H1 (cell line): ENCODE measurements around the gene CCDC120. TPM values are rescaled to one million over a fixed set of nuclear protein-coding genes. Genes with fewer than 3 reads are reported as not detected.

Source experiments
- CTCF ChIA-PET: fragments of 300-600 bp; sonication (Branson Sonifier 250); formaldehyde crosslinking; loops from one replicate; lab custom pipeline; 2021; ENCODE audit not compliant: partially characterized antibody; lab: Charles Lee
- POLR2A ChIA-PET: fragments of 300-600 bp; sonication (Branson Sonifier 250); formaldehyde crosslinking; loops from one replicate; lab custom pipeline; 2021; ENCODE audit warnings: inconsistent platforms; ENCODE audit not compliant: partially characterized antibody; lab: Charles Lee
- DNase-seq, 2 experiments: peaks; one replicate each; pipeline versions ENCODE4 v3.0.0 to v3.0.0-alpha.2; 2010 to 2022; ENCODE audit warnings: low spot score in 2 of 2, low read depth in 1 of 2, mixed read lengths in 1 of 2
- FAIRE-seq: peaks from 2 replicates; lab custom pipeline; 2011; peaks lifted over from hg19 to GRCh38; lab: Jason Lieb, UNC
- H2AFZ ChIP-seq: 2 replicates; pipeline ENCODE4 v1.8.1; 2012; ENCODE audit warnings: low read length, inconsistent platforms
- H2AK5ac ChIP-seq: 2 replicates; pipeline ENCODE4 v1.6.1; 2013; ENCODE audit warnings: low read depth, low read length
- H2BK120ac ChIP-seq: replicated peaks from 2 replicates; pipeline ENCODE3; 2013; ENCODE audit warnings: low read depth, low read length, inconsistent platforms
- H2BK12ac ChIP-seq: 2 replicates; pipeline ENCODE4 v1.6.1; 2013; ENCODE audit warnings: low read depth, low read length
- H2BK15ac ChIP-seq: 2 replicates; pipeline ENCODE4 v1.6.1; 2013; ENCODE audit warnings: low read length
- H2BK20ac ChIP-seq: 2 replicates; pipeline ENCODE4 v1.6.1; 2013; ENCODE audit warnings: low read length
- H2BK5ac ChIP-seq: 2 replicates; pipeline ENCODE4 v1.6.1; 2013; ENCODE audit warnings: low read depth, low read length
- H3K14ac ChIP-seq: 2 replicates; pipeline ENCODE4 v1.6.1; 2013; ENCODE audit warnings: inconsistent platforms; ENCODE audit not compliant: insufficient read length
- H3K18ac ChIP-seq: 2 replicates; pipeline ENCODE4 v1.6.1; 2013; ENCODE audit warnings: low read length; ENCODE audit errors: extremely low read depth
- H3K23ac ChIP-seq: 2 replicates; pipeline ENCODE4 v1.6.1; 2013; ENCODE audit warnings: inconsistent platforms; ENCODE audit not compliant: insufficient read length
- H3K23me2 ChIP-seq: 2 replicates; pipeline ENCODE4 v1.6.1; 2013; ENCODE audit warnings: low read depth, low read length
- H3K27ac ChIP-seq: 2 replicates; pipeline ENCODE4 v1.6.1; 2011; ENCODE audit warnings: low read depth, low read length, inconsistent platforms
- H3K27me3 ChIP-seq, 4 experiments: replicated peaks in 1 of 4; 1 replicate in 1 of 4; 2 replicates in 3 of 4; pipeline versions ENCODE4 v1.6.1 to v1.8.1; 2011 to 2013; ENCODE audit warnings: low read length in 3 of 4, mild to moderate bottlenecking in 3 of 4, inconsistent platforms in 2 of 4, mixed read lengths in 2 of 4, moderate library complexity in 1 of 4; ENCODE audit not compliant: control insufficient read depth in 3 of 4, insufficient read depth in 3 of 4; ENCODE audit errors: extremely low read depth in 1 of 4
- H3K36me3 ChIP-seq, 4 experiments: 2 replicates each; pipeline versions ENCODE4 v1.6.1 to v1.8.1; 2011 to 2013; ENCODE audit warnings: mild to moderate bottlenecking in 4 of 4, low read length in 3 of 4, moderate library complexity in 2 of 4, control low read depth in 1 of 4, inconsistent platforms in 1 of 4; ENCODE audit not compliant: insufficient read depth in 4 of 4, control insufficient read depth in 2 of 4
- H3K4ac ChIP-seq: replicated peaks from 2 replicates; pipeline ENCODE3; 2013; ENCODE audit warnings: low read length, low read depth, mixed read lengths, inconsistent platforms; ENCODE audit not compliant: insufficient read length
- H3K4me1 ChIP-seq, 4 experiments: replicated peaks in 1 of 4; 1 replicate in 1 of 4; 2 replicates in 3 of 4; pipeline versions ENCODE4 v1.6.1 to v1.8.1; 2011 to 2013; ENCODE audit warnings: low read length in 3 of 4, inconsistent platforms in 2 of 4, mixed read lengths in 1 of 4; ENCODE audit not compliant: insufficient read depth in 4 of 4, control insufficient read depth in 3 of 4
- H3K4me2 ChIP-seq, 2 experiments: 2 replicates each; pipeline versions ENCODE4 v1.6.1 to v1.8.1; 2011 to 2013; ENCODE audit warnings: low read depth in 2 of 2, low read length in 2 of 2, control low read depth in 1 of 2, inconsistent platforms in 1 of 2, mild to moderate bottlenecking in 1 of 2; ENCODE audit not compliant: insufficient read depth in 1 of 2
- H3K4me3 ChIP-seq, 4 experiments: fragments of 200-600, 300-600 bp in 1 of 4; sonication (generic), shearing (Covaris generic), sonication (Bioruptor Twin) in 1 of 4; 2 replicates each; pipeline versions ENCODE4 v1.5.1 to v1.8.1; 2011 to 2016; ENCODE audit warnings: low read length in 4 of 4, low read depth in 3 of 4, control low read depth in 2 of 4, inconsistent platforms in 2 of 4, mild to moderate bottlenecking in 2 of 4, mixed read lengths in 1 of 4, moderate library complexity in 1 of 4; ENCODE audit not compliant: insufficient read depth in 2 of 4; ENCODE audit errors: extremely low read depth in 1 of 4
- H3K56ac ChIP-seq: replicated peaks from 2 replicates; pipeline ENCODE3; 2013; ENCODE audit warnings: low read depth, mild to moderate bottlenecking, mixed read lengths, low read length, inconsistent platforms; ENCODE audit not compliant: insufficient read length
- H3K79me1 ChIP-seq: 2 replicates; pipeline ENCODE4 v1.6.1; 2013; ENCODE audit warnings: low read depth, low read length, control low read depth
- H3K79me2 ChIP-seq, 2 experiments: 2 replicates each; pipeline versions ENCODE4 v1.6.1 to v1.8.1; 2012 to 2013; ENCODE audit warnings: low read length in 2 of 2, mild to moderate bottlenecking in 2 of 2, inconsistent platforms in 1 of 2; ENCODE audit not compliant: insufficient read depth in 2 of 2, control insufficient read depth in 1 of 2
- H3K9ac ChIP-seq, 4 experiments: replicated peaks in 1 of 4; 1 replicate in 1 of 4; 2 replicates in 3 of 4; pipeline versions ENCODE4 v1.6.1 to v1.8.1; 2011 to 2013; ENCODE audit warnings: low read depth in 3 of 4, low read length in 3 of 4, control low read depth in 2 of 4, mild to moderate bottlenecking in 2 of 4, moderate library complexity in 2 of 4, inconsistent platforms in 1 of 4; ENCODE audit errors: extremely low read depth in 1 of 4
- H3K9me3 ChIP-seq, 2 experiments: 2 replicates each; pipeline versions ENCODE4 v1.6.1 to v1.8.1; 2012 to 2013; ENCODE audit warnings: mild to moderate bottlenecking in 2 of 2, moderate library complexity in 2 of 2, control low read depth in 1 of 2, inconsistent platforms in 1 of 2, low read depth in 1 of 2, low read length in 1 of 2, mixed read lengths in 1 of 2; ENCODE audit not compliant: insufficient read depth in 2 of 2
- H4K20me1 ChIP-seq, 2 experiments: replicated peaks in 1 of 2; 2 replicates each; pipeline versions ENCODE3 to v1.8.1; 2011 to 2013; ENCODE audit warnings: inconsistent platforms in 2 of 2, low read length in 2 of 2, mild to moderate bottlenecking in 1 of 2; ENCODE audit not compliant: insufficient read depth in 2 of 2, control insufficient read depth in 1 of 2
- H4K5ac ChIP-seq: 2 replicates; pipeline ENCODE4 v1.6.1; 2013; ENCODE audit warnings: low read length, low read depth, mixed read lengths, inconsistent platforms; ENCODE audit not compliant: insufficient read length
- H4K8ac ChIP-seq: 2 replicates; pipeline ENCODE4 v1.8.0; 2013; ENCODE audit warnings: mild to moderate bottlenecking, moderate library complexity, low read length, inconsistent platforms; ENCODE audit not compliant: insufficient read depth; ENCODE audit errors: extremely low read depth
- H4K91ac ChIP-seq: replicated peaks from 2 replicates; pipeline ENCODE3; 2013; ENCODE audit warnings: low read length, mixed read lengths, inconsistent platforms; ENCODE audit not compliant: insufficient read length
- BCL11A ChIP-seq, 2 experiments: IDR thresholded peaks; one replicate each; pipeline ENCODE4 v1.6.1; 2011; ENCODE audit warnings: low read depth in 2 of 2, low read length in 2 of 2, mild to moderate bottlenecking in 2 of 2
- TBP ChIP-seq: IDR thresholded peaks from 2 replicates; pipeline ENCODE4 v1.6.1; 2011; ENCODE audit warnings: low read depth, low read length, improper control_type of control experiment
- WGBS, 2 experiments: shearing (Covaris generic) in 1 of 2; methylation state at CpG; one replicate each; pipeline versions ENCODE4 v1.1.6 to v1.1.7; 2013 to 2015; ENCODE audit warnings: low lambda C conversion rate in 2 of 2, mixed read lengths in 2 of 2, inconsistent platforms in 1 of 2, low coverage in 1 of 2, missing lambda C conversion rate in 1 of 2; ENCODE audit not compliant: insufficient replicate concordance in 2 of 2, insufficient coverage in 1 of 2, insufficient read length in 1 of 2; ENCODE audit errors: extremely low coverage in 1 of 2, missing lambda C conversion rate in 1 of 2; 5-methylcytosine and 5-hydroxymethylcytosine counted together
- polyA plus RNA-seq, 7 experiments: library from polyadenylated mRNA; depleted of rRNA in 3 of 7; stranded (reverse) in 5 of 7; unstranded in 2 of 7; fragments of >200 nt in 5 of 7; fragments of 200-250 nt in 2 of 7; gene quantifications; 1 replicate in 5 of 7; 2 replicates in 1 of 7; 4 replicates in 1 of 7; pipeline versions ENCODE4 v1.2.1 to v1.2.3, GENCODE V29; 2011 to 2013; ENCODE audit warnings: missing spikeins in 2 of 7, mixed read lengths in 2 of 7
- total RNA-seq: library from RNA; stranded (reverse); fragmentation: NEBNext Ultra II Directional; extraction: Animal tissue kit (Norgen Biotek cat#: 25700); gene quantifications from 2 replicates; pipeline ENCODE4 v1.2.1, GENCODE V29; 2021

Gene CCDC120
- total and polyA plus RNA-seq, 2 of the 8 experiments (the other 6 are each of a cell fraction or from before 2014, with no cell fraction given), result 4.9 to 11.9 TPM

DNA sequence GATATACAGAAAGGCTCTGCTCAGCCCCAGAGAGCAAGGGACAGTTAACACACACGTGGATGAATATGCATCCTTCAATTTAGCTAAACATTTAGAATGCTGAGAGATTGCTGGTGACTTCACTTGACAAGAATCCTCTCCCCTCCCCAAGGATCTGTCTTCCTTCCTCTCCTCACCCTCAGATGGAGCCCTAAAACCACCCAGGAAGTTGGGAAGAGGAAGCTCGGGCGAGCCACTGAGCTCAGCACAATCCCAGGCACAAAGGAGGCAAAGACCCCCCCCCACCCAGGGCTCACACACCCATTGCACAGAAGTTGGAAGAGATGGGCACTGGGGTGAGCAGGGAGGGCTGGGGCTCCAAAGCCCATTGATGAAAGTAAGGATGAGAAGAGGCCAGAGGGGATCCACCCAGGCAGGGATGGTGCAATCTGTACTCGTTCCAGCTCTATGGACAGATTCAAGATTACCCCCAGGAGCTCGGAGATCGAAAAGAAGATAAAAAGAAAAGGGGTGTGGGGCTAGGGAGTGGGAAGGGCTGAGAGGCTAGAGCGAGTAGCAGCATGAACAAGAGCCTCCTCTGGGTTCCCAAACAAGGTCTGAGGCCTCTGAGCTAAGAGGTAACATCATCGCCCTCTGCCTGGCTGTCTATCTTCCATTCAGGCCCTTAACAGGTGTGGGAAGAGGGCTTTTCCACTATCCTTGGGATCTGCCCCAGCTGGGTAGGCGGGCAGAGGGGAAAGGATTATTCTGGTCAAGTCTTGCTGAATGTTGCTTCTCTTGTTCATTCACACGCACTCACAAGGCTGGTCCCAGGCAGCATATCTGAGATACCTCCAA lies 16.8 kb upstream of the CCDC120 start:
- Histone ChIP-seq H2AFZ (no peak overlapping the region), H2BK20ac (no peak overlapping the region), H2BK5ac (peak overlapping the region; percentile 85), H3K27ac (peak overlapping the region; percentile 81), H3K23ac (no peak overlapping the region), H2BK120ac (peak overlapping the region; percentile 67), H3K36me3 (peaks cover 9 to 26% (median 19%) of the 10 kb centered on the region in 4 experiments; a peak in 6 of 8 replicates), H4K20me1 (no peaks in the 10 kb centered on the region), H3K79me1 (no peaks in the 10 kb centered on the region), H2AK5ac (no peak overlapping the region), H4K5ac (peak overlapping the region; percentile 64), H3K18ac (peak overlapping the region; percentile 60), H3K4me2 (peak overlapping the region; percentile 67 to 75), H3K4ac (no peak overlapping the region), H2BK12ac (0 out of 2 replicates have a peak overlapping the region, but pooled peaks have one; percentile 60), H3K14ac (no peak overlapping the region), H2BK15ac (peak overlapping the region; percentile 81; the same call in 1 of the 2 replicates), H4K91ac (peak overlapping the region; percentile 66), H3K9ac (peak overlapping the region in 3 of 4 experiments; percentile 54 to 82 (median 68); a peak in 6 of 7 replicates), H3K9me3 (no peaks in the 10 kb centered on the region), H3K4me1 (peaks cover 6 to 13% (median 7%) of the 10 kb centered on the region in 4 experiments), H3K56ac (peak overlapping the region; percentile 70), H3K23me2 (peaks cover 2% of the 10 kb centered on the region; the same call in 1 of the 2 replicates), H4K8ac (no peak overlapping the region)
- POLR2A ChIA-PET, result interaction anchor here (0.5 to 3.8 kb wide), 16 partner anchors 11 to 382 kb away, joined by 3 to 24 read pairs (median 4); partner anchors contain the start of genes CCDC120, GRIPAP1, KCND1 and PQBP1
- DNase-seq (no peak), FAIRE-seq (peak; percentile 73)
- WGBS, 2 experiments, result 1% methylated on average over 10 of the region's 10 CpGs; no CpG with 5 or more reads in 1 of the 2 experiments
- TF ChIP-seq BCL11A (IDR thresholded peaks at IDR 0.05; ENCODE audit: low read depth in 2 of 2, low read length in 2 of 2) (no peak), TBP (peak; percentile 17; the same call in 1 of the 2 replicates)
- TF ChIP-seq, all 59 proteins: peak for 1
- CTCF ChIA-PET, result interaction anchor here (0.6 to 1.1 kb wide), 4 partner anchors 13 to 105 kb away, joined by 3 to 4 read pairs (median 3); no protein-coding TSS in a partner anchor
- H3K4me3 ChIP-seq, result peak overlapping the region; percentile 73 to 95 (median 86)
- H3K27me3 ChIP-seq, result no peaks in the 10 kb centered on the region
- H3K79me2 ChIP-seq, result peaks cover 9 to 34% of the 10 kb centered on the region in 2 experiments; a peak in 3 of 4 replicates
